Measurements from ENCODE around the gene RAC3. TPM values are rescaled to one million over a fixed set of nuclear protein-coding genes. Genes with fewer than 3 reads are reported as not detected.

RAC3 gene
- total RNA-seq, 2 donors from 2014 or later: 41.8 to 93.9 TPM

DNA sequence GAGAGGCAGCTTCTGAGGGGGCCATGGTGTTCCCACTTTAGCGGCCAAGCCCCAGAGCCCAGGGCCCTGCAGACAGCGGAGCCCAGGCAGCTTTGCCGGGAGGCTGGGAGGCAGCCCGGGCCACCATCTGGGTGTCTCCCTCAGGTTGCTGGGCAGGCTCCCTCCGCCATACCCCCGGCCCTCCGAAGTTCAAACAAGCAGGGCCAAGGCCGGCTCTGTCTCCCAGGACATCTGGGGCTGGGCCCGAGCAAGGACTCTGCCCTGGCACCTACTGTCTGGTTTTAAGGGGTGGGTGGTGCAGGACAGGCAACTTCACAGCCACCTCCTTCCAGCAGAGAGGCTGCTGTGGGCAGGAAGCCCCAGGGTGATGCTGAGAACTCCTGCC, 31.5 kb downstream of the RAC3 start:
- Histone ChIP-seq H3K4me3 (no peak overlapping the region), H3K4me1 (replicated peaks) (peaks cover 20% of the 10 kb centered on the region), H3K27ac (peak overlapping the region in 1 of 2 donors; percentile 85), H3K36me3 (peaks cover 0 to 11% of the 10 kb centered on the region in 2 donors), H3K27me3 (replicated peaks; ENCODE audit: insufficient read depth) (no peaks in the 10 kb centered on the region), H3K9me3 (no peaks in the 10 kb centered on the region)
- TF ChIP-seq, protein P1, sequence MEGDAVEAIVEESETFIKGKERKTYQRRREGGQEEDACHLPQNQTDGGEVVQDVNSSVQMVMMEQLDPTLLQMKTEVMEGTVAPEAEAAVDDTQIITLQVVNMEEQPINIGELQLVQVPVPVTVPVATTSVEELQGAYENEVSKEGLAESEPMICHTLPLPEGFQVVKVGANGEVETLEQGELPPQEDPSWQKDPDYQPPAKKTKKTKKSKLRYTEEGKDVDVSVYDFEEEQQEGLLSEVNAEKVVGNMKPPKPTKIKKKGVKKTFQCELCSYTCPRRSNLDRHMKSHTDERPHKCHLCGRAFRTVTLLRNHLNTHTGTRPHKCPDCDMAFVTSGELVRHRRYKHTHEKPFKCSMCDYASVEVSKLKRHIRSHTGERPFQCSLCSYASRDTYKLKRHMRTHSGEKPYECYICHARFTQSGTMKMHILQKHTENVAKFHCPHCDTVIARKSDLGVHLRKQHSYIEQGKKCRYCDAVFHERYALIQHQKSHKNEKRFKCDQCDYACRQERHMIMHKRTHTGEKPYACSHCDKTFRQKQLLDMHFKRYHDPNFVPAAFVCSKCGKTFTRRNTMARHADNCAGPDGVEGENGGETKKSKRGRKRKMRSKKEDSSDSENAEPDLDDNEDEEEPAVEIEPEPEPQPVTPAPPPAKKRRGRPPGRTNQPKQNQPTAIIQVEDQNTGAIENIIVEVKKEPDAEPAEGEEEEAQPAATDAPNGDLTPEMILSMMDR (IDR thresholded peaks at IDR 0.05): no peak
- TF ChIP-seq POLR2AphosphoS5 (IDR thresholded peaks at IDR 0.05): no peak
- no peak for TF ChIP-seq POLR2A (IDR thresholded peaks at IDR 0.05)
- 86% methylated on average over 8 of the region's 9 CpGs for WGBS
- no peak for DNase-seq (ENCODE audit: low spot score)
- intact Hi-C loops (cut with DNase I): no loop called here

- H3K4me1 ChIP-seq (replicated peaks): peaks cover 20% of the 10 kb centered on the region
- no peak for TF ChIP-seq POLR2AphosphoS5 (IDR thresholded peaks at IDR 0.05)
- TF ChIP-seq, protein P1 (IDR thresholded peaks at IDR 0.05): no peak
- TF ChIP-seq POLR2A (IDR thresholded peaks at IDR 0.05): no peak
- H3K27ac ChIP-seq: peak overlapping the region; percentile 80 to 85
- no peak overlapping the region for H3K4me3 ChIP-seq
- no peaks in the 10 kb centered on the region for H3K9me3 ChIP-seq
- H3K36me3 ChIP-seq: peaks cover 0 to 11% of the 10 kb centered on the region in 2 donors
- no peak for DNase-seq (ENCODE audit: low spot score)
- WGBS: 79% methylated on average over 20 of the region's 20 CpGs
- intact Hi-C loops (cut with DNase I): no loop called here
- H3K27me3 ChIP-seq (replicated peaks; ENCODE audit: insufficient read depth): no peaks in the 10 kb centered on the region
Measured at GRCh38 chr17:82063424-82064415, 32.2 kb downstream of the RAC3 start.

- DNase-seq (ENCODE audit: low spot score): no peak
- H3K36me3 ChIP-seq: peaks cover 0 to 5% of the 10 kb centered on the region in 2 donors
- intact Hi-C loops (cut with DNase I): no loop called here
- H3K27me3 ChIP-seq (replicated peaks; ENCODE audit: insufficient read depth): no peaks in the 10 kb centered on the region
- no peaks in the 10 kb centered on the region for H3K9me3 ChIP-seq
- 16% methylated on average over 22 of the region's 36 CpGs for WGBS
- TF ChIP-seq, protein P1 (IDR thresholded peaks at IDR 0.05): no peak
- TF ChIP-seq POLR2A (IDR thresholded peaks at IDR 0.05) (no peak), POLR2AphosphoS5 (IDR thresholded peaks at IDR 0.05) (no peak)
- H3K27ac ChIP-seq: peak overlapping the region; percentile 80 to 85
- H3K4me3 ChIP-seq: peak overlapping the region; percentile 59 to 72
- H3K4me1 ChIP-seq (replicated peaks): peaks cover 20% of the 10 kb centered on the region
Measured at GRCh38 chr17:82064433-82065192, 33.1 kb downstream of the RAC3 start.

- H3K9me3 ChIP-seq: no peaks in the 10 kb centered on the region
- no peaks in the 10 kb centered on the region for H3K27me3 ChIP-seq (replicated peaks; ENCODE audit: insufficient read depth)
- peaks cover 0 to 3% of the 10 kb centered on the region in 2 donors for H3K36me3 ChIP-seq
- TF ChIP-seq, protein P1 (IDR thresholded peaks at IDR 0.05): no peak
- TF ChIP-seq POLR2A (IDR thresholded peaks at IDR 0.05) (no peak), POLR2AphosphoS5 (IDR thresholded peaks at IDR 0.05) (no peak)
- H3K4me1 ChIP-seq (replicated peaks): peaks cover 20% of the 10 kb centered on the region
- peak overlapping the region; percentile 80 to 85 for H3K27ac ChIP-seq
- H3K4me3 ChIP-seq: peak overlapping the region; percentile 59 to 72
- DNase-seq (ENCODE audit: low spot score): no peak
- 1% methylated on average over 17 of the region's 47 CpGs for WGBS
- intact Hi-C loops (cut with DNase I): no loop called here
Measured at GRCh38 chr17:82065193-82065637, 33.7 kb downstream of the RAC3 start.
